Activated CD8-positive, alpha-beta memory T cell treated with anti-CD3 and anti-CD28 coated beads for 4 hours (primary cell): ENCODE data around the gene ERBIN.
"Not testable (repeated sequence)": the region's sequence is repeated elsewhere in the genome, so short reads cannot be mapped to it uniquely, and the experiment has no call there.

ENCODE experiments used
- DNase-seq, 2 donors: peaks; one replicate each; pipeline ENCODE4 v3.0.0-alpha.2; 2020; ENCODE audit warnings: low read depth in 2 of 2

ERBIN gene

GRCh38 chr5:65926276-65926783 lies at the start of gene ERBIN:
Gene ERBIN, plus strand, starts transcription at chr5:65926575. Its CDS starts 66,144 bp downstream, at chr5:65992719.
- DNase-seq = peak; percentile 38 to 58

- no peak for DNase-seq
Observed at GRCh38 chr5:65876970-65877369, 49.4 kb upstream of the ERBIN start.

- not testable (repeated sequence) for DNase-seq
Observed at GRCh38 chr5:65879668-65880256, 46.6 kb upstream of the ERBIN start.

- no peak for DNase-seq
Observed at GRCh38 chr5:65880496-65881072, 45.8 kb upstream of the ERBIN start.

- DNase-seq = no peak
Observed at GRCh38 chr5:65882278-65882677, 44.1 kb upstream of the ERBIN start.

- no peak for DNase-seq
Observed at GRCh38 chr5:65883461-65883860, 42.9 kb upstream of the ERBIN start.

GRCh38 chr5:65886387-65886786 lies 40.0 kb upstream of the ERBIN start:
- DNase-seq = no peak

- DNase-seq = not testable (repeated sequence)
Observed at GRCh38 chr5:65892024-65892423, 34.4 kb upstream of the ERBIN start.

- DNase-seq = no peak
Observed at GRCh38 chr5:65892801-65893200, 33.6 kb upstream of the ERBIN start.

- no peak for DNase-seq
Observed at GRCh38 chr5:65893749-65894430, 32.5 kb upstream of the ERBIN start.

GRCh38 chr5:65895891-65896290 lies 30.5 kb upstream of the ERBIN start:
- DNase-seq = no peak

GRCh38 chr5:65900746-65901145 lies 25.6 kb upstream of the ERBIN start:
- no peak for DNase-seq

GRCh38 chr5:65902104-65902503 lies 24.3 kb upstream of the ERBIN start:
- no peak for DNase-seq

GRCh38 chr5:65903581-65903980 lies 22.8 kb upstream of the ERBIN start:
- DNase-seq = no peak

- DNase-seq = no peak
Observed at GRCh38 chr5:65906256-65906655, 20.1 kb upstream of the ERBIN start.

- DNase-seq = no peak
Observed at GRCh38 chr5:65907135-65907534, 19.2 kb upstream of the ERBIN start.

GRCh38 chr5:65910711-65911110 lies 15.7 kb upstream of the ERBIN start:
- no peak for DNase-seq

- no peak for DNase-seq
Observed at GRCh38 chr5:65912311-65912710, 14.1 kb upstream of the ERBIN start.

- DNase-seq = no peak
Observed at GRCh38 chr5:65913519-65913918, 12.9 kb upstream of the ERBIN start.

- DNase-seq = no peak
Observed at GRCh38 chr5:65914641-65915196, 11.7 kb upstream of the ERBIN start.

GRCh38 chr5:65915661-65916060 lies 10.7 kb upstream of the ERBIN start:
- DNase-seq = not testable (repeated sequence)

GRCh38 chr5:65916066-65916465 lies 10.3 kb upstream of the ERBIN start:
- no peak for DNase-seq

- DNase-seq = no peak
Observed at GRCh38 chr5:65916636-65917035, 9.7 kb upstream of the ERBIN start.
